ENCODE measurements around the gene WIPF2. TPM values are rescaled to one million over a fixed set of nuclear protein-coding genes. Genes with fewer than 3 reads are reported as not detected.

WIPF2 gene
- total RNA-seq, 1 donor from 2014 or later: 5.7 TPM

DNA sequence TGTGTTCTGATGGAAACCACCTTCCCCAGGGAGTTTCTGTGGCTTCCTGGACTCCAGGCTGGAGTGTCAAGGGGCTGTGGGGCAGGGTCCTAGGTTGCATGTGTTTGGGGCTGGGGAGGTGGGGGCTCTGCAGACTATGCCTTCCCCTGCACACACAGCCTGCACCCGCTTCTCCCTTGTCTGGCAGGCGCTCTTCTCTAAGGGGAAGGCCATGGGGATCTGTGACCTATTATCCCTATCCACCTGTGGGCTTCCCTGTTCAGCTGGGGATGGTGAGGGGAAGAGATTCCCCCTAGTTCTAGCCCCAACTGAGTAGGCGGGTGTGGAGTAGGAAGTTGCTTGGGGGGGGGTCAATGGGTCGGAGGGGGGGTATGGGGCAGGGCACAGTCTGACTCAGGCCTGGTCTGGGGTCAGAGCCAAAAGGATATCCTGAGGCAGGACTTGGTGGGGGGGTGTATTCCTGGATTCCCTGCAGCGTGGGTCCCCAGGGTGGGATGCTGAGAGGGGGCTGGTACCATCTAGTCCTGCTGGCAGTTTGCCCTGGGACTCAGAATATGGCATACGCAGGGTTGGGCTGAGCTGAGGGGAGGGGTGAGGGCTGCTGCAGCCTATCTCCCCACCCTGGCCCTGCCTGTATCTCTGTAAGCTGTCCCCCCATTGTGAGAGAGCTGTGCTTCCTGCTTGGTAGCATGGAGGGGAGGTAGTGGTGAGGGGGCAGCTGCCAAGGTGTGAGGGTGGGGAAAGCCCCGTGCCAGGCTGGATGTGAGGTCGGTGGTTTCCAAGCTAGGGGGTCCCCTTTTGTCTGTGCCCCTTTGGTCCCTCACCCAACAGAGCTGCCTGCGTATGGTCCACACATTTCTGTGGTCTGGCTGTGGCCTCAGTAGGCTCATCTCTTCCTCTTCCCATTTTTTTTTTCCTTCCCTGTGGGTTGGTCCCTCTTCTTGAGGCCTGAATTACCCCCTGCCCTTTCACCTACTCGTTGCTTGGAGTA is 104.6 kb downstream of the WIPF2 start:
- no peaks in the 10 kb centered on the region for H3K27me3 ChIP-seq (ENCODE audit: control insufficient read depth in 3 of 3, insufficient read depth in 3 of 3, low read length in 3 of 3)
- H3K4me1 ChIP-seq (ENCODE audit: control insufficient read depth in 3 of 3, insufficient read depth in 3 of 3, low read length in 3 of 3): peaks cover 91 to 95% (median 93%) of the 10 kb centered on the region in 3 donors
- peak overlapping the region; percentile 99 for H3K27ac ChIP-seq (ENCODE audit: low read depth, low read length)
- H3K9me3 ChIP-seq (ENCODE audit: control insufficient read depth in 3 of 3, low read length in 3 of 3): no peaks in the 10 kb centered on the region
- peak overlapping the region; percentile 86 to 96 (median 91) for H3K9ac ChIP-seq (ENCODE audit: low read depth in 1 of 3, low read length in 3 of 3)
- peak overlapping the region; percentile 71 to 96 (median 91) for H3K4me3 ChIP-seq (ENCODE audit: low read length in 3 of 3)
- no peaks in the 10 kb centered on the region for H3K36me3 ChIP-seq (ENCODE audit: control insufficient read depth in 3 of 3, insufficient read depth in 3 of 3, low read length in 3 of 3)

DNA sequence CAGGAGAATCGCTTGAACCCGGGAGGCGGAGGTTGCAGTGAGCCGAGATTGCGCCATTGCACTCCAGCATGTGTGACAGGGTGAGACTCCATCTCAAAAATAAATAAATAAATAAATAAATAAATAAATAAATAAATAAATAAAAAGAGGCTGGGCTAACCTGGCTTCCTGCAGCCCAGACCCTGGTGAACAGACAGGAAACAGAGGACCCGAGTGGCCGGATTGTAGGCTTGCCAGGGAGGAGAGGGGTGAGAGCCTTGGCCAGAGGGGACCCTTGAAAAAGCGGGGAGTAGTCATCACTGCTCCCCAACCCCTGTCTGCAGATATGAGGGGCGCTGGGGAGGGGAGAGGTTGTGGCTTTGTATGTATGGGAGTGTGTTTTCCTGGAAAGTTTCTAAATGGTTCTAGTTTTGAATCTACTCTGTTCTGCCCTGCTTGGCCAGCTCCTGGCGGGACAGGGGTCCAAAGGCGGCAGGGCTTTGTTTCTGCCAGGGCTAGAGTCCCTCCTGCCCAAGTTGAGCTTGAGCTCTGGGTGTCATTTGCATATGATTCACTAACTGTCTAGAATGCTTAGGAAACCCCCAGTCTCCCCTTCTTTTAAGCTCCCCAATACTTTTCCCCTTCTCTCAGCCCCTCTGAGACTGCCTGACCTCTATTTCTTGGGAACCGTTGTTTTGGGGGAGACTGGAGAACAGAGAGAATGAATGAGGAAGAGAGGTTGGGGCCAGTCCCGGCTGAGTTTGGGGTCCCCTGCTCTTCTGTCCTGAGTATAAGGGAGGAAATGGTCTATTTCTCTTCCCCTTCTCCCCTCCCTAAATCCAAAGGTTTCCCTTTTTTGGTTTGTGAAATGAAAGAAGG is 106.3 kb downstream of the WIPF2 start:
- peak overlapping the region; percentile 99 for H3K27ac ChIP-seq (ENCODE audit: low read depth, low read length)
- no peaks in the 10 kb centered on the region for H3K27me3 ChIP-seq (ENCODE audit: control insufficient read depth in 3 of 3, insufficient read depth in 3 of 3, low read length in 3 of 3)
- H3K9ac ChIP-seq (ENCODE audit: low read depth in 1 of 3, low read length in 3 of 3): peak overlapping the region; percentile 7 to 66 (median 40)
- H3K36me3 ChIP-seq (ENCODE audit: control insufficient read depth in 3 of 3, insufficient read depth in 3 of 3, low read length in 3 of 3): no peaks in the 10 kb centered on the region
- H3K4me3 ChIP-seq (ENCODE audit: low read length in 3 of 3): peak overlapping the region in 1 of 3 donors; percentile 28
- peaks cover 93 to 99% (median 94%) of the 10 kb centered on the region in 3 donors for H3K4me1 ChIP-seq (ENCODE audit: control insufficient read depth in 3 of 3, insufficient read depth in 3 of 3, low read length in 3 of 3)
- no peaks in the 10 kb centered on the region for H3K9me3 ChIP-seq (ENCODE audit: control insufficient read depth in 3 of 3, low read length in 3 of 3)

GRCh38 chr17:40326014-40326831 is 107.1 kb downstream of the WIPF2 start:
- H3K27me3 ChIP-seq (ENCODE audit: control insufficient read depth in 3 of 3, insufficient read depth in 3 of 3, low read length in 3 of 3): no peaks in the 10 kb centered on the region
- H3K9me3 ChIP-seq (ENCODE audit: control insufficient read depth in 3 of 3, low read length in 3 of 3): no peaks in the 10 kb centered on the region
- peaks cover 93 to 99% (median 94%) of the 10 kb centered on the region in 3 donors for H3K4me1 ChIP-seq (ENCODE audit: control insufficient read depth in 3 of 3, insufficient read depth in 3 of 3, low read length in 3 of 3)
- H3K9ac ChIP-seq (ENCODE audit: low read depth in 1 of 3, low read length in 3 of 3): peak overlapping the region; percentile 33 to 66 (median 48)
- peaks cover 0 to under 1% (median 0%) of the 10 kb centered on the region in 3 donors for H3K36me3 ChIP-seq (ENCODE audit: control insufficient read depth in 3 of 3, insufficient read depth in 3 of 3, low read length in 3 of 3)
- peak overlapping the region; percentile 81 for H3K27ac ChIP-seq (ENCODE audit: low read depth, low read length)
- peak overlapping the region; percentile 7 to 45 (median 28) for H3K4me3 ChIP-seq (ENCODE audit: low read length in 3 of 3)

GRCh38 chr17:40326832-40327199 is 107.7 kb downstream of the WIPF2 start:
- H3K4me3 ChIP-seq (ENCODE audit: low read length in 3 of 3): peak overlapping the region in 2 of 3 donors; percentile 7 to 45
- no peaks in the 10 kb centered on the region for H3K27me3 ChIP-seq (ENCODE audit: control insufficient read depth in 3 of 3, insufficient read depth in 3 of 3, low read length in 3 of 3)
- peak overlapping the region; percentile 48 to 66 (median 61) for H3K9ac ChIP-seq (ENCODE audit: low read depth in 1 of 3, low read length in 3 of 3)
- H3K36me3 ChIP-seq (ENCODE audit: control insufficient read depth in 3 of 3, insufficient read depth in 3 of 3, low read length in 3 of 3): peaks cover 0 to 2% (median 0%) of the 10 kb centered on the region in 3 donors
- peaks cover 93 to 99% (median 94%) of the 10 kb centered on the region in 3 donors for H3K4me1 ChIP-seq (ENCODE audit: control insufficient read depth in 3 of 3, insufficient read depth in 3 of 3, low read length in 3 of 3)
- peak overlapping the region; percentile 81 for H3K27ac ChIP-seq (ENCODE audit: low read depth, low read length)
- H3K9me3 ChIP-seq (ENCODE audit: control insufficient read depth in 3 of 3, low read length in 3 of 3): no peaks in the 10 kb centered on the region

GRCh38 chr17:40327244-40327729 is 108.2 kb downstream of the WIPF2 start:
- peak overlapping the region in 2 of 3 donors; percentile 61 to 66 for H3K9ac ChIP-seq (ENCODE audit: low read depth in 1 of 3, low read length in 3 of 3)
- peak overlapping the region; percentile 81 for H3K27ac ChIP-seq (ENCODE audit: low read depth, low read length)
- peak overlapping the region in 2 of 3 donors; percentile 27 to 41 for H3K4me3 ChIP-seq (ENCODE audit: low read length in 3 of 3)
- no peaks in the 10 kb centered on the region for H3K9me3 ChIP-seq (ENCODE audit: control insufficient read depth in 3 of 3, low read length in 3 of 3)
- peaks cover 93 to 99% (median 94%) of the 10 kb centered on the region in 3 donors for H3K4me1 ChIP-seq (ENCODE audit: control insufficient read depth in 3 of 3, insufficient read depth in 3 of 3, low read length in 3 of 3)
- no peaks in the 10 kb centered on the region for H3K27me3 ChIP-seq (ENCODE audit: control insufficient read depth in 3 of 3, insufficient read depth in 3 of 3, low read length in 3 of 3)
- peaks cover 0 to 2% (median 0%) of the 10 kb centered on the region in 3 donors for H3K36me3 ChIP-seq (ENCODE audit: control insufficient read depth in 3 of 3, insufficient read depth in 3 of 3, low read length in 3 of 3)

DNA sequence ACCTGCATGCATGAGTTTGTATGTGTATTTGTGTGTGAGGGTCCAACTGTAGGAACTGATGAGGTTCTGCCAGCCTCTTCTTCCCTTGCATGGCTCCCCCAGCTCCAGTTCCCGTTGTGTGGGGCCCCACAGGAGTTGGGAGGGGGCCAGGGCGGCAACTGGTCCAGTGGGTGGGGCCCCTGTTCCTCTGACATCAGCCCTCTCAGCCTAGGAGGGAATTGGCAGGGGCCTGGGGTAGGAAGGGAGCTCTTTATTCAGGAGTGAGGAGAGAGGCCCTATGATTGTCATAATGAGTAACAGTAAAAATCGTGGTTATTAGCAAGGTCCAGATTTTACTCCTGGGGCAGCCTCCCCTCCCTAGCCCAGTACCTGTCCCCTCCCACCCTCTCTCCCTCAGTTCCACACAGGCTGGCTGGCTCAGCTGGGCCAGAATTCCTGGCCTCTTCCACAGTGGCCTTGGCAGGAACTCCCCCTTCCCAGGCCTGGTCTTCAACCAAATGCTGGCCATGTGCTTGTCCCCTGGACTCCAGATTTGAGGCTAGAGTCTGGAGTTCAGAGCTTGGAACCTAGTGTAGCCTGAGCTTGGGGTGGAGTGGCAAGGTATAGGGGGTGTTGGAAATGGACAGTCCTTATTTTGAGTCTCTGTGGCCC is 108.8 kb downstream of the WIPF2 start:
- Histone ChIP-seq H3K27ac (ENCODE audit: low read depth, low read length) (peak overlapping the region; percentile 81), H3K36me3 (ENCODE audit: control insufficient read depth in 3 of 3, insufficient read depth in 3 of 3, low read length in 3 of 3) (peaks cover 0 to 2% (median 0%) of the 10 kb centered on the region in 3 donors), H3K27me3 (ENCODE audit: control insufficient read depth in 3 of 3, insufficient read depth in 3 of 3, low read length in 3 of 3) (no peaks in the 10 kb centered on the region), H3K9me3 (ENCODE audit: control insufficient read depth in 3 of 3, low read length in 3 of 3) (no peaks in the 10 kb centered on the region), H3K9ac (ENCODE audit: low read depth in 1 of 3, low read length in 3 of 3) (peak overlapping the region; percentile 22 to 66 (median 59)), H3K4me1 (ENCODE audit: control insufficient read depth in 3 of 3, insufficient read depth in 3 of 3, low read length in 3 of 3) (peaks cover 93 to 99% (median 94%) of the 10 kb centered on the region in 3 donors), H3K4me3 (ENCODE audit: low read length in 3 of 3) (peak overlapping the region in 2 of 3 donors; percentile 27 to 41)

DNA sequence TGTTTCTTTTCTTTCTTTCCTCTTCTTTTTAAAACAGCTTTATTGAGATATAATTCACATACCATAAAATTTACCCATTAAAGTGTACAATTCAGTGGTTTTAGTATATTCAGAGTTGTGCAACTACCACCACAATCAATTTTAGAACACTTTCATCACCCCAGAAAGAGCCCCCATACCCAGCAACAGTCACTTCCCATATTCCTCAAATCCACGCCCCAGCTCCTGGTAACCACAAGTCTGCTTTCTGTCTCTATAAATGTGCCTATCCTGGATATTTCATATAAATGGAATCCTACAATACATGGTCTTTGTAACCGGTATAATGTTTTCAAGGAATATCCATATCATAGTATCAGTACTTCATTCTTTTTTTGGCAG is 109.3 kb downstream of the WIPF2 start:
- H3K4me3 ChIP-seq (ENCODE audit: low read length in 3 of 3): no peak overlapping the region
- H3K27ac ChIP-seq (ENCODE audit: low read depth, low read length): peak overlapping the region; percentile 81
- no peaks in the 10 kb centered on the region for H3K27me3 ChIP-seq (ENCODE audit: control insufficient read depth in 3 of 3, insufficient read depth in 3 of 3, low read length in 3 of 3)
- H3K9me3 ChIP-seq (ENCODE audit: control insufficient read depth in 3 of 3, low read length in 3 of 3): no peaks in the 10 kb centered on the region
- peaks cover 0 to 2% (median 0%) of the 10 kb centered on the region in 3 donors for H3K36me3 ChIP-seq (ENCODE audit: control insufficient read depth in 3 of 3, insufficient read depth in 3 of 3, low read length in 3 of 3)
- peak overlapping the region in 1 of 3 donors; percentile 59 for H3K9ac ChIP-seq (ENCODE audit: low read depth in 1 of 3, low read length in 3 of 3)
- H3K4me1 ChIP-seq (ENCODE audit: control insufficient read depth in 3 of 3, insufficient read depth in 3 of 3, low read length in 3 of 3): peaks cover 93 to 99% (median 94%) of the 10 kb centered on the region in 3 donors

- H3K9ac ChIP-seq (ENCODE audit: low read depth in 1 of 3, low read length in 3 of 3): peak overlapping the region; percentile 16 to 80 (median 66)
- H3K9me3 ChIP-seq (ENCODE audit: control insufficient read depth in 3 of 3, low read length in 3 of 3): no peaks in the 10 kb centered on the region
- H3K4me1 ChIP-seq (ENCODE audit: control insufficient read depth in 3 of 3, insufficient read depth in 3 of 3, low read length in 3 of 3): peaks cover 96 to 100% (median 97%) of the 10 kb centered on the region in 3 donors
- no peaks in the 10 kb centered on the region for H3K27me3 ChIP-seq (ENCODE audit: control insufficient read depth in 3 of 3, insufficient read depth in 3 of 3, low read length in 3 of 3)
- H3K36me3 ChIP-seq (ENCODE audit: control insufficient read depth in 3 of 3, insufficient read depth in 3 of 3, low read length in 3 of 3): peaks cover 0 to 2% (median 2%) of the 10 kb centered on the region in 3 donors
- peak overlapping the region; percentile 91 for H3K27ac ChIP-seq (ENCODE audit: low read depth, low read length)
- H3K4me3 ChIP-seq (ENCODE audit: low read length in 3 of 3): peak overlapping the region; percentile 41 to 46 (median 45)
Observed at GRCh38 chr17:40329839-40330794, 111.0 kb downstream of the WIPF2 start.

All from skeletal muscle tissue (tissue), 4 donors.